Smooth muscle cell (in vitro differentiated cells): Measurements from ENCODE around the gene UBR2. TPM values are rescaled to one million over a fixed set of nuclear protein-coding genes. Genes with fewer than 3 reads are reported as not detected.

Experiments
- DNase-seq: peaks from one replicate; lab custom pipeline; 2025; ENCODE audit not compliant: unreplicated experiment; lab: John Stamatoyannopoulos, UW
- H2AFZ ChIP-seq: fragments of 200-600 bp; sonication (generic); 2 replicates; pipeline ENCODE4 v1.6.0; 2016; ENCODE audit warnings: antibody characterized with exemption, low read depth, mild to moderate bottlenecking
- H3F3A ChIP-seq: fragments of 200-600 bp; sonication (generic); 2 replicates; pipeline ENCODE4 v1.6.0; 2017; ENCODE audit warnings: antibody characterized with exemption, low read depth
- H3K27ac ChIP-seq: fragments of 200-600 bp; sonication (generic); 2 replicates; pipeline ENCODE4 v1.5.1; 2016; ENCODE audit warnings: low read depth, mild to moderate bottlenecking
- H3K27me3 ChIP-seq: fragments of 200-600 bp; sonication (generic); 2 replicates; pipeline ENCODE4 v1.6.1; 2016; ENCODE audit warnings: low read depth, mild to moderate bottlenecking
- H3K36me3 ChIP-seq: fragments of 200-600 bp; sonication (generic); 2 replicates; pipeline ENCODE4 v1.5.1; 2016; ENCODE audit warnings: low read depth
- H3K4me1 ChIP-seq: fragments of 200-600 bp; sonication (generic); 2 replicates; pipeline ENCODE4 v1.5.1; 2016; ENCODE audit warnings: low read depth
- H3K4me2 ChIP-seq: fragments of 200-600 bp; sonication (generic); 2 replicates; pipeline ENCODE4 v1.6.0; 2016; ENCODE audit warnings: mild to moderate bottlenecking
- H3K4me3 ChIP-seq: fragments of 200-600 bp; sonication (generic); 2 replicates; pipeline ENCODE4 v1.5.1; 2016; ENCODE audit warnings: mild to moderate bottlenecking
- H3K79me2 ChIP-seq: fragments of 200-600 bp; sonication (generic); 2 replicates; pipeline ENCODE4 v1.6.0; 2016; ENCODE audit warnings: low read depth, mild to moderate bottlenecking
- H3K9ac ChIP-seq: fragments of 200-600 bp; sonication (generic); 2 replicates; pipeline ENCODE4 v1.6.0; 2016; ENCODE audit warnings: low read depth
- H3K9me3 ChIP-seq: fragments of 200-600 bp; sonication (generic); replicated peaks from 2 replicates; pipeline ENCODE4 v1.5.1; 2016; ENCODE audit warnings: low read depth
- H4K20me1 ChIP-seq: fragments of 200-600 bp; sonication (generic); 2 replicates; pipeline ENCODE4 v1.6.0; 2016; ENCODE audit warnings: low read depth
- WGBS: methylation state at CpG from one replicate; pipeline ENCODE4 v1.1.7; 2016; ENCODE audit warnings: low lambda C conversion rate; 5-methylcytosine and 5-hydroxymethylcytosine counted together
- polyA plus RNA-seq: library from polyadenylated mRNA; unstranded; fragments of >200 nt; fragmentation: Nextera tagmentation; extraction: Ambion mirVana; gene quantifications from 2 replicates; pipeline ENCODE4 v1.2.1, GENCODE V29; 2016
- total RNA-seq: library from RNA; depleted of rRNA; stranded (reverse); fragments of >200 nt; gene quantifications from 2 replicates; pipeline ENCODE4 v1.2.3, GENCODE V29; 2014
- TF ChIP-seq, protein P1 (sequence below): fragments of 200-600 bp; sonication (generic); IDR thresholded peaks from 2 replicates; pipeline ENCODE4 v1.5.1; 2017; ENCODE audit warnings: borderline replicate concordance, mild to moderate bottlenecking, antibody characterized with exemption; ENCODE audit not compliant: insufficient read depth, poor library complexity, severe bottlenecking

Gene UBR2
- total RNA-seq (22.6 and 29.7 TPM in 2 replicates), polyA plus RNA-seq (7.4 and 8.1 TPM in 2 replicates)

GRCh38 chr6:42563697-42564505 lies at the start of gene UBR2:
Gene UBR2, plus strand, starts transcription at chr6:42564029. Its CDS starts 291 bp downstream, at chr6:42564320.
- Histone ChIP-seq H4K20me1 (peaks cover 33% of the 10 kb centered on the region), H3K27ac (peak within 1 kb of the TSS; percentile 86), H3K4me2 (peak within 1 kb of the TSS; percentile 97), H3F3A (peaks cover 3% of the 10 kb centered on the region), H3K4me1 (peaks cover 6% of the 10 kb centered on the region), H3K27me3 (no peaks in the 10 kb centered on the region), H3K9ac (peak within 1 kb of the TSS; percentile 89), H3K36me3 (no peaks in the 10 kb centered on the region), H3K79me2 (peaks cover 46% of the 10 kb centered on the region), H2AFZ (peak within 1 kb of the TSS; percentile 96), H3K9me3 (no peaks in the 10 kb centered on the region), H3K4me3 (peak within 1 kb of the TSS; percentile 86)
- TF ChIP-seq, protein P1, sequence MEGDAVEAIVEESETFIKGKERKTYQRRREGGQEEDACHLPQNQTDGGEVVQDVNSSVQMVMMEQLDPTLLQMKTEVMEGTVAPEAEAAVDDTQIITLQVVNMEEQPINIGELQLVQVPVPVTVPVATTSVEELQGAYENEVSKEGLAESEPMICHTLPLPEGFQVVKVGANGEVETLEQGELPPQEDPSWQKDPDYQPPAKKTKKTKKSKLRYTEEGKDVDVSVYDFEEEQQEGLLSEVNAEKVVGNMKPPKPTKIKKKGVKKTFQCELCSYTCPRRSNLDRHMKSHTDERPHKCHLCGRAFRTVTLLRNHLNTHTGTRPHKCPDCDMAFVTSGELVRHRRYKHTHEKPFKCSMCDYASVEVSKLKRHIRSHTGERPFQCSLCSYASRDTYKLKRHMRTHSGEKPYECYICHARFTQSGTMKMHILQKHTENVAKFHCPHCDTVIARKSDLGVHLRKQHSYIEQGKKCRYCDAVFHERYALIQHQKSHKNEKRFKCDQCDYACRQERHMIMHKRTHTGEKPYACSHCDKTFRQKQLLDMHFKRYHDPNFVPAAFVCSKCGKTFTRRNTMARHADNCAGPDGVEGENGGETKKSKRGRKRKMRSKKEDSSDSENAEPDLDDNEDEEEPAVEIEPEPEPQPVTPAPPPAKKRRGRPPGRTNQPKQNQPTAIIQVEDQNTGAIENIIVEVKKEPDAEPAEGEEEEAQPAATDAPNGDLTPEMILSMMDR, result peak; percentile 43
- peak; percentile 77 for DNase-seq
- WGBS, result 1% methylated on average over 50 of the region's 50 CpGs

DNA sequence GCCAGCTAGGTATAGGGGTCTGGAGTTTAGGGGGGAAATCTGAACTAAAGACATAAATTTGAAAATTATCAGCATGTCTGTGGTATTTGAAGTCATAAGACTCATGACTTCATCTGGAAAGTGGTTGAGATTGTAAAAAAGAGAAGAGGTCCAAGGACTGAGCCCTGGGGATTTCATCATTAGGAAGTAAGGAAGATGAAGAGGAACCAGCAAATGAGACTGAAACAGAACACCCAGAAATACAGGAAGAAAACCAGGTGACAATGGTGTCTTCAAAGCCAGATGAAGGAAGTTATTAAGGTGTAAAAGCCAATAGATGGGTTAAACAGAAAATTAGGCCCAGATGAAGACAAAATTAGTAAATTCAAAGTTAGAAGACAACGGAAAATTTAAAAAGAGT lies 49.1 kb upstream of the UBR2 start:
- H3K79me2 ChIP-seq, result no peaks in the 10 kb centered on the region
- H3K9me3 ChIP-seq, result no peaks in the 10 kb centered on the region
- H3K9ac ChIP-seq, result no peak overlapping the region
- H3F3A ChIP-seq, result peaks cover 3% of the 10 kb centered on the region
- H3K4me1 ChIP-seq, result no peaks in the 10 kb centered on the region
- TF ChIP-seq, protein P1, result no peak
- H3K4me2 ChIP-seq, result no peak overlapping the region
- no peaks in the 10 kb centered on the region for H3K27me3 ChIP-seq
- WGBS, result 100% methylated on average over 1 of the region's 1 CpG
- H3K27ac ChIP-seq, result no peak overlapping the region
- H3K36me3 ChIP-seq, result no peaks in the 10 kb centered on the region
- H2AFZ ChIP-seq, result no peak overlapping the region
- no peaks in the 10 kb centered on the region for H4K20me1 ChIP-seq
- no peak for DNase-seq
- no peak overlapping the region for H3K4me3 ChIP-seq

GRCh38 chr6:42519779-42520178 lies 44.0 kb upstream of the UBR2 start:
- Histone ChIP-seq H3K4me3 (no peak overlapping the region), H3F3A (no peaks in the 10 kb centered on the region), H3K79me2 (no peaks in the 10 kb centered on the region), H2AFZ (no peak overlapping the region), H3K9ac (no peak overlapping the region), H3K9me3 (no peaks in the 10 kb centered on the region), H3K27me3 (no peaks in the 10 kb centered on the region), H3K27ac (peak overlapping the region; percentile 40), H3K4me1 (no peaks in the 10 kb centered on the region), H3K36me3 (no peaks in the 10 kb centered on the region), H4K20me1 (no peaks in the 10 kb centered on the region), H3K4me2 (no peak overlapping the region)
- WGBS, result 100% methylated on average over 2 of the region's 2 CpGs
- TF ChIP-seq, protein P1, result no peak
- no peak for DNase-seq
